ENCODE results near the gene MROH9. TPM values are rescaled to one million over a fixed set of nuclear protein-coding genes. Genes with fewer than 3 reads are reported as not detected.

MROH9 gene
- total and polyA plus RNA-seq, 2 of the 13 experiments (the other 11 are each of a cell fraction or from before 2014, with no cell fraction given): not detected

DNA sequence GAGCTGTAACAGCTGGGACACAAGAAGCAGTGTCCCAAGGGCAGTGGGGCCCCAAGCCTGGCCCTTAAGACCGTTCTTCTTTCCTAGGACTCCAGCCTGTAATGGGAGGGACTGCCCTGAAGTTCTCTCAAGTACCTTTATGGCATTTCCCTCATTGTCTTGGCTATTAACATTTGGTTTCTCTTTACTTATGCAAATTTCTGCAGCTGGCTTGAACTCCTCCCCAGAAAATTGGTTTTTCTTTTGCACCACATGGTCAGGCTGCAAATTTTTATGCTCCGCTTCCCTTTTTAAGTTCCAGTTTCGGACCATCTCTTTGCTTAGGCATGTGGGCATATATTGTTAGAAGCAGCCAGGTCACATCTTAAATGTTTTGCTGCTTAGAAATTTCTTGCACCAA lies 3.1 kb upstream of the MROH9 start:
- CTCF ChIA-PET (ENCODE audit: low intra/inter-chr PET ratio, low total read pairs): no interaction called here
- FAIRE-seq (no peak), DNase-seq (ENCODE audit: low spot score) (no peak), ATAC-seq (no peak)
- Histone ChIP-seq H3K27ac (ENCODE audit: extremely low read length, insufficient read depth, low read length) (no peak overlapping the region), H3K79me2 (ENCODE audit: insufficient read depth, low read length) (no peaks in the 10 kb centered on the region), H3K27me3 (ENCODE audit: control insufficient read depth in 1 of 2, insufficient read depth in 2 of 2, low read length in 2 of 2) (no peaks in the 10 kb centered on the region), H4K20me1 (ENCODE audit: insufficient read depth, low read length) (no peaks in the 10 kb centered on the region), H2AFZ (ENCODE audit: low read length) (no peak overlapping the region), H3K9me3 (ENCODE audit: low read length) (no peaks in the 10 kb centered on the region), H3K9ac (ENCODE audit: insufficient read depth, low read depth, low read length) (no peak overlapping the region), H3K4me2 (ENCODE audit: low read depth, low read length) (no peak overlapping the region), H3K4me1 (ENCODE audit: insufficient read depth, low read length) (no peaks in the 10 kb centered on the region), H3K36me3 (replicated peaks in 1 of 2; ENCODE audit: control insufficient read depth in 1 of 2, insufficient read depth in 2 of 2, low read length in 2 of 2) (no peaks in the 10 kb centered on the region), H3K4me3 (replicated peaks in 1 of 3; ENCODE audit: insufficient read depth in 1 of 3, low read depth in 2 of 3, low read length in 3 of 3) (no peak overlapping the region)
- WGBS (ENCODE audit: low lambda C conversion rate): 37% methylated on average over 3 of the region's 3 CpGs
- in situ Hi-C loops (cut with HindIII; ENCODE audit: extremely low pct_ligation_motif_present, low pct_unique_long_range_greater_than_20kb): loop anchor here (25.0 kb wide), 1 partner anchor 995 kb away; no protein-coding TSS in a partner anchor
- BruUV-seq (replicated peaks): no TSS peak
- TF ChIP-seq HOXA7 (CRISPR knock-in tag; IDR thresholded peaks at IDR 0.05) (no peak), ERF (CRISPR knock-in tag; IDR thresholded peaks at IDR 0.05) (no peak), ESRRA (CRISPR knock-in tag; IDR thresholded peaks at IDR 0.05; ENCODE audit: low read depth) (no peak), ZSCAN22 (CRISPR knock-in tag; IDR thresholded peaks at IDR 0.05) (no peak), ZNF333 (CRISPR knock-in tag; IDR thresholded peaks at IDR 0.05; ENCODE audit: borderline replicate concordance) (no peak), PHF20 (CRISPR knock-in tag; IDR thresholded peaks at IDR 0.05) (no peak), NFATC3 (CRISPR knock-in tag; IDR thresholded peaks at IDR 0.05) (no peak), IRX3 (CRISPR knock-in tag; IDR thresholded peaks at IDR 0.05; ENCODE audit: borderline replicate concordance, low read depth) (no peak), ZNF17 (CRISPR knock-in tag; IDR thresholded peaks at IDR 0.05) (no peak), FOXP4 (CRISPR knock-in tag; IDR thresholded peaks at IDR 0.05) (no peak), ZNF724P (CRISPR knock-in tag; IDR thresholded peaks at IDR 0.05; ENCODE audit: borderline replicate concordance) (no peak), PHB2 (IDR thresholded peaks at IDR 0.05; ENCODE audit: partially characterized antibody) (no peak)
- TF ChIP-seq, protein P1, sequence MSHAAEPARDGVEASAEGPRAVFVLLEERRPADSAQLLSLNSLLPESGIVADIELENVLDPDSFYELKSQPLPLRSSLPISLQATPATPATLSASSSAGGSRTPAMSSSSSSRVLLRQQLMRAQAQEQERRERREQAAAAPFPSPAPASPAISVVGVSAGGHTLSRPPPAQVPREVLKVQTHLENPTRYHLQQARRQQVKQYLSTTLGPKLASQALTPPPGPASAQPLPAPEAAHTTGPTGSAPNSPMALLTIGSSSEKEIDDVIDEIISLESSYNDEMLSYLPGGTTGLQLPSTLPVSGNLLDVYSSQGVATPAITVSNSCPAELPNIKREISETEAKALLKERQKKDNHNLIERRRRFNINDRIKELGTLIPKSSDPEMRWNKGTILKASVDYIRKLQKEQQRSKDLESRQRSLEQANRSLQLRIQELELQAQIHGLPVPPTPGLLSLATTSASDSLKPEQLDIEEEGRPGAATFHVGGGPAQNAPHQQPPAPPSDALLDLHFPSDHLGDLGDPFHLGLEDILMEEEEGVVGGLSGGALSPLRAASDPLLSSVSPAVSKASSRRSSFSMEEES (CRISPR knock-in tag; IDR thresholded peaks at IDR 0.05): no peak
- intact Hi-C loops (cut with micrococcal nuclease; ENCODE audit: unreplicated experiment): no loop called here
- POLR2A ChIA-PET: no interaction called here
